Activated effector memory CD4-positive, alpha-beta T cell treated with Interleukin-2 at 50 U/mL for 16 hours (primary cell): Measurements from ENCODE around the gene GLI2.

ENCODE experiments used
- DNase-seq: peaks from one replicate; pipeline ENCODE4 v3.0.0-alpha.2; 2020

GLI2 gene

GRCh38 chr2:120715941-120716340 is 19.7 kb upstream of the GLI2 start:
- DNase-seq: no peak

- DNase-seq: no peak
Observed at GRCh38 chr2:120716641-120717585, 18.8 kb upstream of the GLI2 start.

- no peak for DNase-seq
Observed at GRCh38 chr2:120719491-120719890, 16.2 kb upstream of the GLI2 start.

- no peak for DNase-seq
Observed at GRCh38 chr2:120720231-120720630, 15.4 kb upstream of the GLI2 start.

- no peak for DNase-seq
Observed at GRCh38 chr2:120720746-120721375, 14.8 kb upstream of the GLI2 start.

- no peak for DNase-seq
Observed at GRCh38 chr2:120722246-120722567, 13.5 kb upstream of the GLI2 start.

GRCh38 chr2:120722568-120723421 is 12.9 kb upstream of the GLI2 start:
- no peak for DNase-seq

- no peak for DNase-seq
Observed at GRCh38 chr2:120726245-120726644, 9.4 kb upstream of the GLI2 start.

- no peak for DNase-seq
Observed at GRCh38 chr2:120729406-120730399, 6.0 kb upstream of the GLI2 start.

GRCh38 chr2:120731175-120731574 is 4.5 kb upstream of the GLI2 start:
- DNase-seq: no peak

- DNase-seq: no peak
Observed at GRCh38 chr2:120732506-120733237, 3.0 kb upstream of the GLI2 start.

- no peak for DNase-seq
Observed at GRCh38 chr2:120733238-120733932, 2.3 kb upstream of the GLI2 start.

- DNase-seq: no peak
Observed at GRCh38 chr2:120734930-120735651, 577 bp upstream of the GLI2 start.

- no peak for DNase-seq
Observed at GRCh38 chr2:120736202-120736623, 545 bp downstream of the GLI2 start.

- no peak for DNase-seq
Observed at GRCh38 chr2:120736624-120737339, 1.1 kb downstream of the GLI2 start.

GRCh38 chr2:120737340-120738101 is 1.9 kb downstream of the GLI2 start:
- no peak for DNase-seq

- no peak for DNase-seq
Observed at GRCh38 chr2:120738117-120738516, 2.4 kb downstream of the GLI2 start.

- DNase-seq: no peak
Observed at GRCh38 chr2:120738786-120739437, 3.2 kb downstream of the GLI2 start.
